H1 (cell line): ENCODE measurements around the gene CAB39L. TPM values are rescaled to one million over a fixed set of nuclear protein-coding genes. Genes with fewer than 3 reads are reported as not detected.

Experiments
- ASH2L ChIP-seq: fragments of 200-600, 300-600 bp; sonication (generic); IDR thresholded peaks from one replicate; pipeline ENCODE4 v1.7.1; 2017; ENCODE audit warnings: low read length
- CHD1 ChIP-seq: IDR thresholded peaks from 2 replicates; pipeline ENCODE4 v1.6.1; 2012; ENCODE audit warnings: low read depth, low read length, improper control_type of control experiment
- CTBP2 ChIP-seq: IDR thresholded peaks from 2 replicates; pipeline ENCODE4 v1.7.0; 2011; ENCODE audit warnings: borderline replicate concordance, mild to moderate bottlenecking, moderate library complexity, mixed read lengths, low read length; ENCODE audit not compliant: insufficient read depth, insufficient read length
- CTCF ChIP-seq, 3 experiments: IDR thresholded peaks; 1 replicate in 2 of 3; 2 replicates in 1 of 3; pipeline versions ENCODE4 v1.5.1 to v1.6.1; 2011; ENCODE audit warnings: low read length in 3 of 3, mild to moderate bottlenecking in 3 of 3, inconsistent platforms in 2 of 3, low read depth in 1 of 3, moderate library complexity in 1 of 3; ENCODE audit not compliant: insufficient read depth in 1 of 3; ENCODE audit errors: control extremely low read depth in 1 of 3
- POLR2A ChIP-seq, 2 experiments: IDR thresholded peaks; 1 replicate in 1 of 2; 2 replicates in 1 of 2; pipeline ENCODE4 v1.6.1; 2011; ENCODE audit warnings: low read depth in 2 of 2, low read length in 2 of 2, mild to moderate bottlenecking in 2 of 2; ENCODE audit errors: control extremely low read depth in 1 of 2
- POLR2AphosphoS5 ChIP-seq: IDR thresholded peaks from 2 replicates; pipeline ENCODE4 v1.6.1; 2011; ENCODE audit warnings: low read depth, low read length
- SP4 ChIP-seq: IDR thresholded peaks from 2 replicates; pipeline ENCODE4 v1.6.1; 2012; ENCODE audit warnings: low read length, inconsistent platforms
- SUZ12 ChIP-seq: fragments of 200-600 bp; sonication (generic); IDR thresholded peaks from 2 replicates; pipeline ENCODE4 v1.6.1; 2012; ENCODE audit warnings: mild to moderate bottlenecking, inconsistent platforms, low read length, moderate library complexity, mixed read lengths
- TCF12 ChIP-seq: IDR thresholded peaks from 2 replicates; pipeline ENCODE4 v1.6.1; 2011; ENCODE audit warnings: low read depth, mild to moderate bottlenecking, low read length
- YY1 ChIP-seq: IDR thresholded peaks from 2 replicates; pipeline ENCODE4 v1.6.1; 2011; ENCODE audit warnings: low read depth, mild to moderate bottlenecking, low read length
- polyA plus RNA-seq, 7 experiments: library from polyadenylated mRNA; depleted of rRNA in 3 of 7; stranded (reverse) in 5 of 7; unstranded in 2 of 7; fragments of >200 nt in 5 of 7; fragments of 200-250 nt in 2 of 7; gene quantifications; 1 replicate in 5 of 7; 2 replicates in 1 of 7; 4 replicates in 1 of 7; pipeline versions ENCODE4 v1.2.1 to v1.2.3, GENCODE V29; 2011 to 2013; ENCODE audit warnings: missing spikeins in 2 of 7, mixed read lengths in 2 of 7
- total RNA-seq: library from RNA; stranded (reverse); fragmentation: NEBNext Ultra II Directional; extraction: Animal tissue kit (Norgen Biotek cat#: 25700); gene quantifications from 2 replicates; pipeline ENCODE4 v1.2.1, GENCODE V29; 2021

Gene CAB39L
- total and polyA plus RNA-seq, 2 of the 8 experiments (the other 6 are each of a cell fraction or from before 2014, with no cell fraction given), result 2.5 to 4.8 TPM

- TF ChIP-seq ASH2L (no peak), CHD1 (no peak), SP4 (no peak), POLR2A (IDR thresholded peaks at IDR 0.05; ENCODE audit: control extremely low read depth in 1 of 2, low read depth in 2 of 2, low read length in 2 of 2) (no peak), YY1 (no peak), CTBP2 (no peak), TCF12 (no peak), POLR2AphosphoS5 (no peak), CTCF (IDR thresholded peaks at IDR 0.05; ENCODE audit: control extremely low read depth in 1 of 3, insufficient read depth in 1 of 3, low read depth in 1 of 3, low read length in 3 of 3) (no peak), SUZ12 (no peak)
These were observed 43.9 kb downstream of the CAB39L start (continued) for GRCh38 chr13:49399801-49400472.
